Limb (tissue), 2 donors: Measurements from ENCODE around the gene ABCB9.

ENCODE experiments used
- DNase-seq, 2 donors: peaks; one replicate each; pipeline ENCODE4 v3.0.0-alpha.2; 2016; ENCODE audit errors: extremely low spot score in 2 of 2

ABCB9 gene

DNA sequence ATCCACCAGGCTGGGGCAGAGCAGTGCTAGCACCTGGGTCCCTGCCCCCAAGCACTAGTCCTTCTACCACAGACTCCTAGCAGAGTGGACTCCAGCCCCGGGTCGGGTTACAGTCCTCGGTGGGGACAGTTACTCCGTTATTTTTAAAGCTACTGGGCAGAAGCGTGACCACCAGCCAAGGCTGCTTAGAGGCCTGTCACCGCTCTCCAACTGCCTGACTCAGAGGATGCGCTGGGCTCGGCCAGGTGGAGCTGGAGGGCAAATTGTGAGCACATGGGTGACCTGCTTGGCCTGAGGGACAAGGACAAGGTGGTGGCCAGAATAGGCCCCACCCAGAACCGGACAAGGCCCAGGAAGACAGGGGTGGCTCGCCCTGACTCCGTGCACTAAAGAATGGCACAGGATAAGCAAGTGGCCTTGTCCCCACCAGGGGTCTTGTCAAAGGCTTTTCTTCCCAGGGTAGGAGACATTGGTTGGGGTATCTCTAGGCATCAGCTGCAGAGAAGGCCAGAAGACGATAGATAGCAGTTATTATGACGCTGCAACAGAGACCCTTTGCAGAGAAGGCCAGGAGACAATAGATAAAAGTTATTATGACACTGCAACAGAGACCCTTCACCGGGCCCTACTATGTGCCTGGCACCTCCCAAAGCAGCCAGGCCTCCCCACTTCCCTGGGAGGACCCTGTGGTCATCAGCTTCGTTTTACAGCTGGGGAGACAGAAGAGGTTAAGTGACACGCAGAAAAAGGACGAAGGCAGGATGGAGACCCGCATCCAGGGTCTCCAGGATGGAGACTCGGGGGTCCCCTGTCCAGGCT, 1.6 kb downstream of the ABCB9 start:
- peak in 1 of 2 donors; percentile 34 for DNase-seq

GRCh38 chr12:122963941-122964265, 2.4 kb downstream of the ABCB9 start:
- peak in 1 of 2 donors; percentile 73 for DNase-seq

DNA sequence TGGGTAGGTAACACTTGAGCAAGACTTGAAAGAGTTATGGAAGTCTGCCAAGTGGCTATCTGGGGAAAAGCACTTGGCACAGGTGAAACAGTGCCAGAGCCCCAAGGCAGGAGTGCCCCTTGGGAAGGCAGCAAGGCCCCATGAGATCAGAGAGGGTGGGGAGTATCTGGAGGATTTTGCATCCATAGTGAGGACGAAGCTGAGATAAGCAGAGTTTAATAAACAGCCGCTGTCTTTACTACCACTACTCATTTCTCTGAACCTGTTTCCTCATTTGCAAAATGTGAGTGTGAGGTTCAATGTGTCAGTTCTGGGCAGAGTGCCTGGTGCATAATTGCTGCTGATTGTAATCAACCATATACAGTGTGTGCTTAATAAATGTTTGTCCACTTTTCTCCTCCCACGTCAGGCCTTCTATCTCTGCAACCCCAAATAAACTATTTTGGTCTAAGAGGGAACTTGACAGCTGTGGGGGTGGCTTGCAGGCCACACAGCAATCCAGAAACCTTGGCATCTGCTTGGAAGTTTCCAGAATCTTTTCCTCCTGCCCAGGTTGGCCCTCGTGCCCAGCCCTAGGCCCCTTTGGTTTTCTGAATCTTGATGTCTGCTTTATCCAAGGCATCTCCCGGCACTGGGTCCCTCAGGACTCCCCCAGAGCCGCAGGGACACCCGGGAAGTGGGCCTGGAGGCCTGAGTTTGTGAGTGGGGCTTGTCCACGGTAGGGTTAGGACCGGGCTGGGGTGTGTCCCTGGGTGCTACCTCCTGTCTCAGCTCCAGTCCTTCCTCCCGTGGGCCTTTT, 4.5 kb downstream of the ABCB9 start:
- peak in 1 of 2 donors; percentile 20 for DNase-seq

GRCh38 chr12:122960193-122960569, 6.1 kb downstream of the ABCB9 start:
- DNase-seq, result peak in 1 of 2 donors; percentile 16

DNA sequence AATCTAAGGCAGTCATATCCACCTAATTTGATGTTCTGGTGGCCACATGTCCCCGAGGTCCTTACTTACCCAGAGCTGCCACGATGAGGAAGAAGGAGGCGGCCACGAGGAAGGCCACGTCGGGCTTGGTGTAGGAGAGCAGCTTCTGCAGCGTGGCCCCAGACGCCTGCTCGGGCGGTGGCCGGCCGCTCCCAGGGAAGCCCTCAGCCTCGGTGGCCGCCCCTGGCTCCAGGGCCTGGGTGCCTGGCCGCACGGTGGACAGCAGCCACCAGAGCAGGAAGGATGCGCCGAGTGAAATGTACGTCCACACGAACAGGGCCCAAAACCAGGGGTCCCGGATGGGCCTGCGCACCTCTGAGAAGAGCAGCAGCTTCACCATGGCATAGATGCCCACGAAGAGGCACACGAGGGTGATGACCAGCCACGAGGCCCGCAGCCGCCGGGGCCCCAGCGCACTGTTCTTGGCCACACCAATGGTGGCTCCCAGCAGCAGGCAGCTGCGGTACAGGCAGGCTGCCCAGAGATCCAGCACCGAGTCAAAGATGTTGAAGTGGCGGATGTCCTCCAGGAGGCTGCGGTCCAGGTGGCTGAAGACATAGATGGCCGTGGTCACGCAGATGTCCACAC, 6.6 kb downstream of the ABCB9 start:
- no peak for DNase-seq

DNA sequence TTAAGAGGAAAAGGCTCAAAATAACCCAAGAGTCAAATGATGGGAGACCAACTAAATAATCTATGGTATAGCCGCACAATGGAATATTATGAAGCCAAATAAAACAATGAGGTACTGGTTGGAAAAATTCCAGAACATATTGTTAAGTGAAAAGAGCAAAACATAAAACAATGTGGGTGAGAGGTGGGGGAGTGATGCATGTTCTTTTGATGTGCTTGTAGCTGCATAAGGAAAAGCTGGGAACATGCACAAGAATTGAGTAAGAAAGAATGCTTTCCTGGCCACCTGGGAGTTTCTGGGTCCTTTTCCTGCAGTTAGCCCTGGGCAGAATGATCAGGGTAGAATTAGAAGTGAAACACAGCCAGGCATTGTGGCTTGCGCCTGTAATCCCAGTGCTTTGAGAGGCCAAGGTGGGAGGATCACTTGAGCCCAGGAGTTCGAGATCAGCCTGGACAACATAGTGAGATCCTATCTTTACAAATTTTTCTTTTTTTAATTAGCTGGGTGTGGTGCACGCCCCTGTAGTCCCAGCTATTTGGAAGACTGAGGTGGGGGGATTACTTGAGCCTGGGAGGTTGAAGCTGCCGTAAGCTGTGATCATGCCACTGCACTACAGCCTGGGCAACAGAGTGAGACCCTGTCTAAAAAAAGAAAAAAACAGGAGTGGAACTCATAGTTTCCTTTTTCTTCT, 7.9 kb downstream of the ABCB9 start:
- no peak for DNase-seq

- DNase-seq, result no peak
These were observed 10.2 kb downstream of the ABCB9 start for GRCh38 chr12:122956035-122956434.

- no peak for DNase-seq
These were observed 11.1 kb downstream of the ABCB9 start for GRCh38 chr12:122955156-122955555.

GRCh38 chr12:122951979-122952892, 14.0 kb downstream of the ABCB9 start:
- peak; percentile 50 to 78 for DNase-seq

DNA sequence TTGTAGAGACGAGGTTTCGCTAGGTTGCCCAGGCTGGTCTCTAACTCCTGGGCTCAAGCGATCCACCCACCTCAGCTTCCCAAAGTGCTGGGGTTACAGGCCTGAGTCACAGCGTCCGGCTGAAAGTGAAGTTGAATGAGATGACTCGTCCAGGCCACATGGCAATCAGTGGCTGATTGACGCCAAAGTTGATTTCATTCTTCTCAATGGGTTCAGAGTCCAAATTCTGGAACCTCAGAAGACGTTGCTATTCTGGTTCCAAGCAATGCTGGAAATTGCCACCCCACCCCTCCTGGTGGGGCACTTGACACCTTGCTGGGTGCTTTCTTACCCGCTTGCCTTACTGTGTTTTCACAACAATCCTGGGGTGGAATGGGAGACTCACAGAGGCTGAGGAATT, 14.9 kb downstream of the ABCB9 start:
- no peak for DNase-seq

DNA sequence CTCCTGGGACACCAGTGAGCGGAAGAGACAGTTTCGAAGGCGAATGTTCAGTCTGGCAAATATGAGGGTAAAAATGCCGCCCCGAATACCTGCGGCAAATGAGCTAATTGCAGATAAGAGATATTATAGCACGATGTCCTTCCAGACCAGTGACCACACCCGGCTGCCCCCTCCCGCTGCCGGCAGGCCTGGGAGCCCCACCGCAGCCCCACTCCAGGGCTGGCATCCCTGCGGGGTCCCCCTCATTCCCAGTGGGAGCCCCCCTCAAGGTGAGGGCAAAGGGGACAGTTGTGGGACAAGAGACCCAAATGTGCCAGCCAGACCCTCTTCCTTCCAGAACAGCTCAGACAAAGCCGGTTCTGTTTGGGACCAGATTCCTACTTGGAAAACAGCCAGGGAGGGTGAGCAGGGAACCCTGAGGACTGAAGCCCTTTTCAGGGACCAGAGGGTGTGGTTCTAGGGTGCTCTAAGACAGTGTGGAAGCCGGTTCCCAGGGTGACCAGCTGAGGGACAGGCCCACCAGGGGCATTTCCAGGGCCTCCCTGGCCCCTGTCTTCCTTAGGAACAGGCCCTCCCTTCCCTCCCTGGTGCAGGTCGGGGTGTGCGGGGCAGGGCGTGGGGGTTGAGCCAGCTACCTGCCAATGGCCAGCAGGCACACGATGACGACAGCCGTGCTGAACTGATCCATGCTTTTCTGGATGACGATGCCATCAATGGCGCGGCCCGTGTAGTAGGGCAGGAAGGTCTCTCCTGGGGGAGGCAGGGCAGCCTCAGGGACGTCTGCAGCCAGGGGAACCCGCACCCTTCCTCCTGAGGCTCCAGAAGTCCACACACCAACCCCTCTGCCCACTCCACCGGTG, 16.2 kb downstream of the ABCB9 start:
- DNase-seq, result no peak

GRCh38 chr12:122949405-122949804, 16.9 kb downstream of the ABCB9 start:
- DNase-seq, result no peak

DNA sequence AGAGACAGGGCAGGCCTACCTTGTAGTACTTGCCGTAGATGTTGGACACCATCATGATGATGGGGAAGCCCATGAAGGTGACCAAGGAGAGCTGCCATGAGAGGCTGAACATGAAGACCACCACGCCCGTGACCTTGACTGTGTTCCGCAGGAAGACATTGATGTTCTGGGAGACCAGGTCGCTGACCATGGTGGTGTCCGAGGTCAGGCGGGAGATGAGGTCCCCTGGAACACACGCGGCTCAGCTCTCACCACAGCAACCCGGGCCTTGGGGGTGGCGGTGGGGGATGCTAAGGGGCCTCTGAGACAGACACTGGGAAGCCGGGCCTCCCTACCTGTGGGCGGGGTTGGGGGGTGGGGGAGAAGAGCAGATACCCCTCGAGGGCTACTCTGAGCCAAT, 17.7 kb downstream of the ABCB9 start:
- no peak for DNase-seq

DNA sequence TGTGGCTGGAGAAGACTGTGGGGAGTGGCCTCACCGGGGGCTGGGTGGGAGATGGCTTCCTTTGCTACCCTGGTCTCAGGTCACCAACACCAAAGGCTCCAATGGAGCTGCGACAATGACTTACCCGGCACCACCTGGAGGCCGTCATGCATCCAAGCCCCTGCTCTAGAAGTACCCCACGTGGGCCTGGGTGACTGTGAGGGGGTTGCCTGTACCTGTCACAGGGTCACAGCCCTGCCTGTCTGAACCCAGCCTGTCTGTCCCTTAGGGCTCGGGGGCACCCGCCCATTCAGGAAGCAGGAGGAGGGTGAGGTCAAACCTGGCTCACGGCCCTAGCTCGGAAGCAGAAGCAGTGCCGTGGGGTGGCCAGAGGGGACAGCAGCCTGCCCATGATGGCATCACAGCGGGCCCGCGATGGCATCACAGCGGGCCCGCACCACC, 18.9 kb downstream of the ABCB9 start:
- no peak for DNase-seq

DNA sequence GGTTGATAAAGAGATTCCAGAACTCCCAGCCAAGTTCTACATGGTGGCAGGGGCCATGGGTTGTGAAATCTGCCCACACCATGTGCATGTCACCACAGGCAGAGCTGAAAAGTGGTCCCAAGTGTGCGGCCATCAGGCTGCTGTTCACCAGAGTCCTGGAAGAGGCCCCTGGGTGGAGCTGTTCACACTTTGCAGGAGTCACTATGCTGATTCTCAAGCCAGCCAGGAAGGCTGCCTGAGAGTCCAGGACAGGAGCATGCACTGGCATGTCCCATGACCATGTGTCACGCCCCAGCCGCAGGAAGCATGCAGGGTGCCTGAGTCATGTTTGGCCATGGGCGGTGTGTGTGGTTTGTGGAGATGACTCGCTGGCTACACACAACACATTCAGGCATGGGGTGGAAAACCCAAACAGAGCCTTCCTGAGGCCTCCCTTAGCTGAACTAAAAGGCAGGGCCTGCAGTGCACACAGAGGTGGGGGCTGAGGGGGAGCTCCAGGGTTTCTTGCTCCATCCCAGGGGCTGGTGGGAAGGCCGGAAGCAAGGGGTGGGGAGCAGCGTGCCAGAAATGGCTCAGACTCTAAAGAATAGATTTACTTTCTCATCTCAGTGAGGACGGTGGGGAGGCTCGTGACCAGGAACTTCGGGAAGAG, 19.4 kb downstream of the ABCB9 start:
- peak in 1 of 2 donors; percentile 46 for DNase-seq

GRCh38 chr12:122944605-122945592, 21.4 kb downstream of the ABCB9 start:
- peak in 1 of 2 donors; percentile 62 for DNase-seq

- DNase-seq, result no peak
These were observed 23.1 kb downstream of the ABCB9 start for GRCh38 chr12:122943196-122943595.

DNA sequence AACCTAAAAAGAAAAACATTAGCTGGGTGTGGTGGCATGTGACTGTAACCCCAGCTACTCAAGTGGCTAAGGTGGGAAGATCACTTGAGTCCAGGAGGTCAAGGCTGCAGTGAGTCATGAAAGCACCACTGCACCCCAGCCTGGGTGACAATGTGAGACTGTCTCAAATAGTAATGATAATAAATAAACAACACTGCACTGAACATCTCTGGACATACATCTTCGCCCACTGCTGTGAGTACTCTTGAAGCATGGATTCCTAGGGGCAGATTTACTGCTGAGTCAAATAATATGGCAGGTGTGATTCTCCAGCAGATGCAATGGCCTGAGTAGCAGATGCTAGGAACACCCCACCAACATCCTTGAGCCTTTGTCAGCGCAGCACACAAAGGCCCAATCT, 23.6 kb downstream of the ABCB9 start:
- no peak for DNase-seq
